Vagina (tissue), 2 donors: Measurements from ENCODE around the gene UNC93A. TPM values are rescaled to one million over a fixed set of nuclear protein-coding genes. Genes with fewer than 3 reads are reported as not detected.
"Not testable (repeated sequence)": the region's sequence is repeated elsewhere in the genome, so short reads cannot be mapped to it uniquely, and the experiment has no call there.

ENCODE experiments used
- DNase-seq, 2 donors: peaks; one replicate each; pipeline ENCODE4 v3.0.0-alpha.2; 2017; ENCODE audit errors: extremely low spot score in 2 of 2
- H3K27ac ChIP-seq: fragments of 200-600 bp; sonication (generic); one replicate; pipeline ENCODE4 v1.5.1; 2019
- H3K27me3 ChIP-seq: fragments of 200-600 bp; sonication (generic); one replicate; pipeline ENCODE4 v1.5.1; 2019
- H3K36me3 ChIP-seq, 2 donors: fragments of 200-600 bp; sonication (generic); one replicate each; pipeline ENCODE4 v1.5.1; 2017 to 2019
- H3K4me1 ChIP-seq: fragments of 200-600 bp; sonication (generic); one replicate; pipeline ENCODE4 v1.5.1; 2019
- H3K4me3 ChIP-seq, 2 donors: fragments of 200-600 bp; sonication (generic); 1 replicate in 1 of 2; 2 replicates in 1 of 2; pipeline ENCODE4 v1.5.1; 2016 to 2019
- H3K9me3 ChIP-seq: fragments of 200-600 bp; sonication (generic); one replicate; pipeline ENCODE4 v1.5.1; 2019
- CTCF ChIP-seq, 3 experiments: fragments of 450-650 bp in 2 of 3; fragments of 200-600 bp in 1 of 3; sonication (generic) in 1 of 3; IDR thresholded peaks; one replicate each; pipeline ENCODE4 v1.5.1; 2017 to 2019; ENCODE audit warnings: antibody characterized with exemption in 3 of 3, mild to moderate bottlenecking in 2 of 3, moderate library complexity in 2 of 3
- POLR2A ChIP-seq, 2 donors: fragments of 450-650 bp; IDR thresholded peaks; one replicate each; pipeline ENCODE4 v1.6.1; 2017; ENCODE audit warnings: antibody characterized with exemption in 2 of 2, mild to moderate bottlenecking in 2 of 2, moderate library complexity in 2 of 2
- POLR2AphosphoS5 ChIP-seq, 2 donors: sonication (generic); formaldehyde crosslinking; IDR thresholded peaks; one replicate each; pipeline ENCODE4 v1.9.0; 2017; ENCODE audit warnings: antibody characterized with exemption in 2 of 2, mild to moderate bottlenecking in 2 of 2, low read depth in 1 of 2; ENCODE audit not compliant: insufficient read depth in 1 of 2
- intact Hi-C: fragments of 100-400 bp; cut with DNase I; formaldehyde crosslinking; loops from one replicate; pipeline ENCODE4 v1.15.1; 2023
- total RNA-seq: library from RNA; depleted of rRNA; stranded (reverse); fragments of >200 nt; gene quantifications from one replicate; pipeline ENCODE4 v1.2.3, GENCODE V29; 2016

The UNC93A gene
- total RNA-seq, 1 donor from 2014 or later: 2.0 TPM

GRCh38 chr6:167244991-167245390 is 46.1 kb upstream of the UNC93A start:
- no peak for TF ChIP-seq CTCF (IDR thresholded peaks at IDR 0.05)
- DNase-seq: no peak
- intact Hi-C loops: no loop called here
- Histone ChIP-seq H3K27ac (no peak overlapping the region), H3K36me3 (no peaks in the 10 kb centered on the region), H3K4me3 (no peak overlapping the region), H3K27me3 (no peaks in the 10 kb centered on the region), H3K4me1 (no peaks in the 10 kb centered on the region), H3K9me3 (no peaks in the 10 kb centered on the region)

GRCh38 chr6:167245591-167245990 is 45.5 kb upstream of the UNC93A start:
- intact Hi-C loops: no loop called here
- no peaks in the 10 kb centered on the region for H3K4me1 ChIP-seq
- no peaks in the 10 kb centered on the region for H3K36me3 ChIP-seq
- DNase-seq: no peak
- no peaks in the 10 kb centered on the region for H3K9me3 ChIP-seq
- TF ChIP-seq POLR2A (IDR thresholded peaks at IDR 0.05): no peak
- no peak for TF ChIP-seq CTCF (IDR thresholded peaks at IDR 0.05)
- TF ChIP-seq POLR2AphosphoS5 (IDR thresholded peaks at IDR 0.05; ENCODE audit: insufficient read depth in 1 of 2, low read depth in 1 of 2): no peak
- H3K27me3 ChIP-seq: no peaks in the 10 kb centered on the region
- H3K27ac ChIP-seq: no peak overlapping the region
- no peak overlapping the region for H3K4me3 ChIP-seq

- Histone ChIP-seq H3K4me3 (no peak overlapping the region), H3K27me3 (no peaks in the 10 kb centered on the region), H3K36me3 (no peaks in the 10 kb centered on the region), H3K4me1 (no peaks in the 10 kb centered on the region), H3K9me3 (no peaks in the 10 kb centered on the region), H3K27ac (no peak overlapping the region)
- peak in 1 of 2 donors; percentile 64 for DNase-seq
- no peak for TF ChIP-seq CTCF (IDR thresholded peaks at IDR 0.05)
- no peak for TF ChIP-seq POLR2AphosphoS5 (IDR thresholded peaks at IDR 0.05; ENCODE audit: insufficient read depth in 1 of 2, low read depth in 1 of 2)
- TF ChIP-seq POLR2A (IDR thresholded peaks at IDR 0.05): no peak
- intact Hi-C loops: no loop called here
Measured at GRCh38 chr6:167247814-167248595, 43.1 kb upstream of the UNC93A start.

GRCh38 chr6:167248878-167249455 is 42.1 kb upstream of the UNC93A start:
- H3K9me3 ChIP-seq, H3K4me1 ChIP-seq, intact Hi-C loops, H3K27me3 ChIP-seq, H3K36me3 ChIP-seq, H3K4me3 ChIP-seq, H3K27ac ChIP-seq: not testable (repeated sequence)
- DNase-seq: peak in 1 of 2 donors; percentile 40

GRCh38 chr6:167252271-167252670 is 38.8 kb upstream of the UNC93A start:
- TF ChIP-seq POLR2A (IDR thresholded peaks at IDR 0.05): no peak
- no peak for TF ChIP-seq CTCF (IDR thresholded peaks at IDR 0.05)
- no peak for TF ChIP-seq POLR2AphosphoS5 (IDR thresholded peaks at IDR 0.05; ENCODE audit: insufficient read depth in 1 of 2, low read depth in 1 of 2)
- Histone ChIP-seq H3K4me3 (no peak overlapping the region), H3K27ac (no peak overlapping the region), H3K4me1 (no peaks in the 10 kb centered on the region), H3K9me3 (no peaks in the 10 kb centered on the region), H3K36me3 (no peaks in the 10 kb centered on the region), H3K27me3 (no peaks in the 10 kb centered on the region)
- DNase-seq: no peak
- intact Hi-C loops: no loop called here
